Ascending aorta (tissue), 2 donors: ENCODE measurements around the gene MYO9A. TPM values are rescaled to one million over a fixed set of nuclear protein-coding genes. Genes with fewer than 3 reads are reported as not detected.

Experiments used
- DNase-seq, 2 donors: peaks; one replicate each; pipeline ENCODE4 v3.0.0-alpha.2; 2019; ENCODE audit warnings: low spot score in 2 of 2
- H3K27ac ChIP-seq, 2 donors: fragments of 200-600 bp; sonication (generic); one replicate each; pipeline ENCODE4 v1.5.1; 2016 to 2017; ENCODE audit warnings: mild to moderate bottlenecking in 1 of 2
- H3K27me3 ChIP-seq: fragments of 200-600 bp; sonication (generic); one replicate; pipeline ENCODE4 v1.5.1; 2017
- H3K36me3 ChIP-seq, 2 donors: fragments of 200-600 bp; sonication (generic); one replicate each; pipeline ENCODE4 v1.5.1; 2016
- H3K4me1 ChIP-seq, 2 donors: fragments of 200-600 bp; sonication (generic); one replicate each; pipeline ENCODE4 v1.5.1; 2016 to 2017; ENCODE audit warnings: mild to moderate bottlenecking in 1 of 2
- H3K4me3 ChIP-seq, 2 donors: fragments of 200-600 bp; sonication (generic); one replicate each; pipeline ENCODE4 v1.5.1; 2016 to 2017; ENCODE audit warnings: mild to moderate bottlenecking in 1 of 2
- H3K9me3 ChIP-seq, 2 donors: fragments of 200-600 bp; sonication (generic); one replicate each; pipeline ENCODE4 v1.5.1; 2016
- CTCF ChIP-seq, 3 experiments: fragments of 200-600 bp in 2 of 3; fragments of 450-650 bp in 1 of 3; sonication (generic) in 2 of 3; IDR thresholded peaks; one replicate each; pipeline ENCODE4 v1.5.1; 2016 to 2019; ENCODE audit warnings: antibody characterized with exemption in 3 of 3, mild to moderate bottlenecking in 1 of 3, moderate library complexity in 1 of 3
- intact Hi-C: fragments of 100-400 bp; cut with DNase I; formaldehyde crosslinking; loops from one replicate; pipeline ENCODE4 v1.15.1; 2023
- total RNA-seq: library from RNA; depleted of rRNA; stranded (reverse); fragments of >200 nt; gene quantifications from one replicate; pipeline ENCODE4 v1.1.0, GENCODE V29; 2016

MYO9A gene
- total RNA-seq, 1 donor from 2014 or later, result 128 TPM

- DNase-seq, result peak in 1 of 2 donors; percentile 35
- no peaks in the 10 kb centered on the region for H3K9me3 ChIP-seq
- H3K36me3 ChIP-seq, result no peaks in the 10 kb centered on the region
- H3K4me1 ChIP-seq, result no peaks in the 10 kb centered on the region
- H3K27me3 ChIP-seq, result no peaks in the 10 kb centered on the region
- no peak overlapping the region for H3K27ac ChIP-seq
- H3K4me3 ChIP-seq, result no peak overlapping the region
- intact Hi-C loops, result no loop called here
- no peak for TF ChIP-seq CTCF (IDR thresholded peaks at IDR 0.05)
Observed at GRCh38 chr15:71788646-71789579, 329.0 kb downstream of the MYO9A start.

- DNase-seq, result peak in 1 of 2 donors; percentile 7
- intact Hi-C loops, result no loop called here
- TF ChIP-seq CTCF (IDR thresholded peaks at IDR 0.05), result no peak
- Histone ChIP-seq H3K9me3 (no peaks in the 10 kb centered on the region), H3K27ac (no peak overlapping the region), H3K36me3 (no peaks in the 10 kb centered on the region), H3K4me1 (peaks cover 7 to 18% of the 10 kb centered on the region in 2 donors), H3K4me3 (no peak overlapping the region), H3K27me3 (no peaks in the 10 kb centered on the region)
Observed at GRCh38 chr15:71786673-71787072, 331.3 kb downstream of the MYO9A start.

- Histone ChIP-seq H3K9me3 (no peaks in the 10 kb centered on the region), H3K27me3 (no peaks in the 10 kb centered on the region), H3K4me1 (peaks cover 10 to 25% of the 10 kb centered on the region in 2 donors), H3K4me3 (no peak overlapping the region), H3K36me3 (no peaks in the 10 kb centered on the region), H3K27ac (no peak overlapping the region)
- intact Hi-C loops, result no loop called here
- no peak for TF ChIP-seq CTCF (IDR thresholded peaks at IDR 0.05)
- DNase-seq, result no peak
Observed at GRCh38 chr15:71785996-71786395, 332.0 kb downstream of the MYO9A start.

- DNase-seq, result peak in 1 of 2 donors; percentile 38
- H3K36me3 ChIP-seq, result no peaks in the 10 kb centered on the region
- H3K27me3 ChIP-seq, result no peaks in the 10 kb centered on the region
- peak in 2 of 3 experiments; percentile 6 to 20 for TF ChIP-seq CTCF (IDR thresholded peaks at IDR 0.05)
- H3K27ac ChIP-seq, result no peak overlapping the region
- intact Hi-C loops, result loop anchor here (5.0 kb wide), 1 partner anchor 42 kb away; no protein-coding TSS in a partner anchor
- no peaks in the 10 kb centered on the region for H3K9me3 ChIP-seq
- H3K4me1 ChIP-seq, result peaks cover 10 to 33% of the 10 kb centered on the region in 2 donors
- H3K4me3 ChIP-seq, result no peak overlapping the region
Observed at GRCh38 chr15:71784719-71785118, 333.2 kb downstream of the MYO9A start.

- H3K4me1 ChIP-seq, result peaks cover 10 to 38% of the 10 kb centered on the region in 2 donors
- no peak for DNase-seq
- no peaks in the 10 kb centered on the region for H3K9me3 ChIP-seq
- H3K27me3 ChIP-seq, result no peaks in the 10 kb centered on the region
- intact Hi-C loops, result loop anchor here (5.0 kb wide), 1 partner anchor 40 kb away; no protein-coding TSS in a partner anchor
- H3K4me3 ChIP-seq, result no peak overlapping the region
- peak overlapping the region; percentile 75 to 85 for H3K27ac ChIP-seq
- H3K36me3 ChIP-seq, result no peaks in the 10 kb centered on the region
- TF ChIP-seq CTCF (IDR thresholded peaks at IDR 0.05), result no peak
Observed at GRCh38 chr15:71782422-71783165, 335.4 kb downstream of the MYO9A start.
